H9 (cell line): ENCODE data around the gene NPHP4. TPM values are rescaled to one million over a fixed set of nuclear protein-coding genes. Genes with fewer than 3 reads are reported as not detected.

Experiments
- DNase-seq: peaks from one replicate; pipeline ENCODE4 v3.0.0-alpha.2; 2017
- H2AFZ ChIP-seq: one replicate; pipeline ENCODE4 v1.6.1; 2013; ENCODE audit warnings: mild to moderate bottlenecking, low read length, control low read depth, moderate library complexity
- H2AK5ac ChIP-seq: 2 replicates; pipeline ENCODE4 v1.6.1; 2013; ENCODE audit warnings: low read length, control low read depth, mixed read lengths; ENCODE audit not compliant: insufficient read length
- H2BK120ac ChIP-seq: one replicate; pipeline ENCODE4 v1.6.1; 2013; ENCODE audit warnings: low read depth, mild to moderate bottlenecking, low read length, control low read depth, inconsistent platforms; ENCODE audit not compliant: poor library complexity, severe bottlenecking
- H2BK12ac ChIP-seq: 2 replicates; pipeline ENCODE4 v1.6.1; 2013; ENCODE audit warnings: low read length, control low read depth, mixed read lengths, low read depth; ENCODE audit not compliant: insufficient read length
- H2BK15ac ChIP-seq: 2 replicates; pipeline ENCODE4 v1.6.1; 2013; ENCODE audit warnings: low read depth, low read length, control low read depth
- H2BK20ac ChIP-seq: one replicate; pipeline ENCODE4 v1.6.1; 2013; ENCODE audit warnings: low read depth, mild to moderate bottlenecking, low read length, control low read depth, inconsistent platforms; ENCODE audit not compliant: poor library complexity, severe bottlenecking
- H2BK5ac ChIP-seq: 2 replicates; pipeline ENCODE4 v1.6.1; 2013; ENCODE audit warnings: low read length, control low read depth, mixed read lengths; ENCODE audit not compliant: insufficient read length
- H3K14ac ChIP-seq: 2 replicates; pipeline ENCODE4 v1.6.1; 2013; ENCODE audit warnings: low read length, control low read depth; ENCODE audit not compliant: insufficient read depth
- H3K18ac ChIP-seq: 2 replicates; pipeline ENCODE4 v1.6.1; 2013; ENCODE audit warnings: low read depth, mild to moderate bottlenecking, mixed read lengths, low read length, control low read depth; ENCODE audit not compliant: insufficient read length
- H3K23ac ChIP-seq: 2 replicates; pipeline ENCODE4 v1.6.1; 2013; ENCODE audit warnings: low read length, control low read depth, mixed read lengths, low read depth; ENCODE audit not compliant: insufficient read length
- H3K23me2 ChIP-seq: 2 replicates; pipeline ENCODE4 v1.6.1; 2013; ENCODE audit warnings: low read depth, mild to moderate bottlenecking, mixed read lengths, low read length, control low read depth; ENCODE audit not compliant: insufficient read length, poor library complexity, severe bottlenecking
- H3K27ac ChIP-seq: 2 replicates; pipeline ENCODE4 v1.5.1; 2013; ENCODE audit warnings: low read length, control low read depth, mixed read lengths, low read depth; ENCODE audit not compliant: insufficient read length
- H3K27me3 ChIP-seq: 2 replicates; pipeline ENCODE4 v1.6.1; 2013; ENCODE audit warnings: low read length, control low read depth, inconsistent platforms; ENCODE audit not compliant: insufficient read depth
- H3K4ac ChIP-seq: 2 replicates; pipeline ENCODE4 v1.6.1; 2013; ENCODE audit warnings: low read depth, mild to moderate bottlenecking, control low read depth, inconsistent platforms, low read length, moderate library complexity
- H3K4me1 ChIP-seq: 2 replicates; pipeline ENCODE4 v1.6.1; 2013; ENCODE audit warnings: low read length, control low read depth, inconsistent platforms; ENCODE audit not compliant: insufficient read depth
- H3K4me2 ChIP-seq: 2 replicates; pipeline ENCODE4 v1.6.1; 2013; ENCODE audit warnings: low read length, control low read depth, mixed read lengths; ENCODE audit not compliant: insufficient read length, insufficient read depth
- H3K56ac ChIP-seq: 2 replicates; pipeline ENCODE4 v1.6.1; 2013; ENCODE audit warnings: low read depth, mild to moderate bottlenecking, mixed read lengths, low read length, control low read depth; ENCODE audit not compliant: insufficient read length
- H3K79me1 ChIP-seq: 2 replicates; pipeline ENCODE4 v1.6.1; 2013; ENCODE audit warnings: low read depth, mild to moderate bottlenecking, moderate library complexity, low read length, control low read depth, inconsistent platforms; ENCODE audit not compliant: insufficient read depth, poor library complexity, severe bottlenecking
- H3K79me2 ChIP-seq: 2 replicates; pipeline ENCODE4 v1.6.1; 2013; ENCODE audit warnings: low read length, control low read depth, inconsistent platforms; ENCODE audit not compliant: insufficient read depth
- H3K9ac ChIP-seq: 2 replicates; pipeline ENCODE4 v1.6.1; 2013; ENCODE audit warnings: low read length, control low read depth, mixed read lengths; ENCODE audit not compliant: insufficient read length; ENCODE audit errors: extremely low read depth
- H3K9me3 ChIP-seq: one replicate; pipeline ENCODE4 v1.6.1; 2013; ENCODE audit warnings: low read depth, low read length, inconsistent platforms; ENCODE audit not compliant: control insufficient read depth
- H3T11ph ChIP-seq: one replicate; pipeline ENCODE4 v1.6.1; 2013; ENCODE audit warnings: mild to moderate bottlenecking, low read length, control low read depth, inconsistent platforms
- H4K20me1 ChIP-seq: one replicate; pipeline ENCODE4 v1.6.1; 2013; ENCODE audit not compliant: control insufficient read depth, insufficient read length, insufficient read depth
- H4K5ac ChIP-seq: 2 replicates; pipeline ENCODE4 v1.6.1; 2013; ENCODE audit warnings: low read depth, mild to moderate bottlenecking, mixed read lengths, low read length, control low read depth; ENCODE audit not compliant: insufficient read length
- H4K8ac ChIP-seq: replicated peaks from 2 replicates; pipeline ENCODE4 v1.6.1; 2013; ENCODE audit warnings: low read length, control low read depth, mixed read lengths, low read depth; ENCODE audit not compliant: insufficient read length
- H4K91ac ChIP-seq: 2 replicates; pipeline ENCODE4 v1.6.1; 2013; ENCODE audit warnings: low read depth, mild to moderate bottlenecking, moderate library complexity, mixed read lengths, low read length, control low read depth; ENCODE audit not compliant: insufficient read length
- H3K27ac Mint-ChIP-seq, 3 experiments: 2 replicates in 2 of 3; 3 replicates in 1 of 3; pipeline ENCODE4 v1.8.0; 2020 to 2021; ENCODE audit warnings: mixed read lengths in 3 of 3, mild to moderate bottlenecking in 1 of 3, moderate library complexity in 1 of 3
- H3K27me3 Mint-ChIP-seq: 2 replicates; pipeline ENCODE4 v1.8.0; 2021; ENCODE audit warnings: low read depth, mild to moderate bottlenecking, moderate library complexity, mixed read lengths
- H3K36me3 Mint-ChIP-seq, 3 experiments: 2 replicates in 2 of 3; 3 replicates in 1 of 3; pipeline ENCODE4 v1.8.0; 2020 to 2021; ENCODE audit warnings: low read depth in 3 of 3, mixed read lengths in 3 of 3; ENCODE audit not compliant: insufficient read depth in 1 of 3
- H3K4me1 Mint-ChIP-seq, 2 experiments: 2 replicates each; pipeline ENCODE4 v1.8.0; 2020; ENCODE audit warnings: mixed read lengths in 2 of 2
- H3K4me3 Mint-ChIP-seq, 2 experiments: 2 replicates in 1 of 2; 3 replicates in 1 of 2; pipeline ENCODE4 v1.8.0; 2020 to 2021; ENCODE audit warnings: mild to moderate bottlenecking in 2 of 2, mixed read lengths in 2 of 2, moderate library complexity in 1 of 2
- H3K9me3 Mint-ChIP-seq, 2 experiments: 2 replicates in 1 of 2; 3 replicates in 1 of 2; pipeline ENCODE4 v1.8.0; 2020; ENCODE audit warnings: mild to moderate bottlenecking in 2 of 2, mixed read lengths in 2 of 2, moderate library complexity in 1 of 2
- CTCF ChIP-seq: fragments of 200-600 bp; sonication (generic); conservative IDR thresholded peaks from 3 replicates; pipeline ENCODE4 v1.8.0; 2021; ENCODE audit warnings: antibody characterized with exemption, mild to moderate bottlenecking
- WGBS: extraction: QIAGEN DNeasy Blood & Tissue Kit; methylation state at CpG from one replicate; pipeline ENCODE4 v1.1.7; 2013; ENCODE audit warnings: missing lambda C conversion rate, low lambda C conversion rate, mixed read lengths; ENCODE audit not compliant: insufficient read length; ENCODE audit errors: extremely low coverage; 5-methylcytosine and 5-hydroxymethylcytosine counted together
- total RNA-seq: library from RNA; stranded (reverse); gene quantifications from 2 replicates; pipeline ENCODE4 v1.2.1, GENCODE V29; 2021

NPHP4 gene
- total RNA-seq, 1 experiment from 2014 or later, result 17.6 TPM

- Histone ChIP-seq H4K8ac (no peak overlapping the region), H2AK5ac (no peak overlapping the region), H4K20me1 (no peaks in the 10 kb centered on the region), H3K79me1 (no peaks in the 10 kb centered on the region), H3K18ac (no peak overlapping the region), H3K27ac (no peak overlapping the region), H3K4me1 (no peaks in the 10 kb centered on the region), H3K23ac (no peak overlapping the region), H3K9me3 (no peaks in the 10 kb centered on the region), H2BK12ac (no peak overlapping the region), H2AFZ (no peak overlapping the region), H3K9ac (no peak overlapping the region), H3K4ac (no peak overlapping the region), H3K14ac (no peak overlapping the region; the same call in 1 of the 2 replicates), H2BK120ac (no peak overlapping the region), H2BK5ac (no peak overlapping the region), H3K4me2 (no peak overlapping the region), H4K91ac (no peak overlapping the region), H2BK20ac (no peak overlapping the region), H3K79me2 (no peaks in the 10 kb centered on the region), H4K5ac (no peak overlapping the region), H3K23me2 (no peaks in the 10 kb centered on the region), H3T11ph (no peak overlapping the region), H3K56ac (no peak overlapping the region), H3K27me3 (no peaks in the 10 kb centered on the region), H2BK15ac (no peak overlapping the region)
- no CpG with 5 or more reads among the region's 11 CpGs for WGBS
- TF ChIP-seq CTCF, result no peak
- Mint-ChIP-seq H3K27ac (peak overlapping the region in 1 of 3 experiments; percentile 39; a peak in 1 of 7 replicates), H3K4me1 (peaks cover 26 to 47% of the 10 kb centered on the region in 2 experiments), H3K36me3 (no peaks in the 10 kb centered on the region), H3K4me3 (no peak overlapping the region), H3K9me3 (no peaks in the 10 kb centered on the region), H3K27me3 (peaks cover 27% of the 10 kb centered on the region)
- DNase-seq, result no peak
Observed at GRCh38 chr1:6004412-6005123, 12.3 kb upstream of the NPHP4 start.
